Germinal center (tissue), 1 donor: ENCODE results near the gene JPH2.
A peak's percentile ranks its signal among the peaks of the same experiment; 100 is the strongest.

ENCODE experiments used
- DNase-seq: peaks from one replicate; pipeline ENCODE4 v3.0.0; 2012; ENCODE audit warnings: mixed read lengths, low spot score

The JPH2 gene

GRCh38 chr20:44099832-44100231, 87.2 kb downstream of the JPH2 start:
- no peak for DNase-seq

- DNase-seq = no peak
These were observed 88.3 kb downstream of the JPH2 start for GRCh38 chr20:44098657-44099056.

GRCh38 chr20:44098256-44098630, 88.7 kb downstream of the JPH2 start:
- no peak for DNase-seq

- DNase-seq = no peak
These were observed 89.3 kb downstream of the JPH2 start for GRCh38 chr20:44097521-44098255.

GRCh38 chr20:44095831-44096230, 91.2 kb downstream of the JPH2 start:
- DNase-seq = no peak

GRCh38 chr20:44093249-44093582, 93.8 kb downstream of the JPH2 start:
- DNase-seq = no peak

GRCh38 chr20:44092551-44093248, 94.3 kb downstream of the JPH2 start:
- no peak for DNase-seq

GRCh38 chr20:44091026-44091425, 96.0 kb downstream of the JPH2 start:
- no peak for DNase-seq

- DNase-seq = peak; percentile 78
These were observed 96.9 kb downstream of the JPH2 start for GRCh38 chr20:44089987-44090674.

GRCh38 chr20:44087857-44088120, 99.2 kb downstream of the JPH2 start:
- no peak for DNase-seq

GRCh38 chr20:44087051-44087856, 99.7 kb downstream of the JPH2 start:
- no peak for DNase-seq

- DNase-seq = no peak
These were observed 101.2 kb downstream of the JPH2 start for GRCh38 chr20:44085616-44086434.

- no peak for DNase-seq
These were observed 102.1 kb downstream of the JPH2 start for GRCh38 chr20:44084891-44085290.

GRCh38 chr20:44084439-44084838, 102.5 kb downstream of the JPH2 start:
- no peak for DNase-seq

- no peak for DNase-seq
These were observed 103.6 kb downstream of the JPH2 start for GRCh38 chr20:44083220-44083933.

GRCh38 chr20:44081888-44082287, 105.1 kb downstream of the JPH2 start:
- DNase-seq = no peak

- DNase-seq = no peak
These were observed 105.5 kb downstream of the JPH2 start for GRCh38 chr20:44081476-44081875.

GRCh38 chr20:44080646-44081267, 106.2 kb downstream of the JPH2 start:
- peak; percentile 81 for DNase-seq

- no peak for DNase-seq
These were observed 106.9 kb downstream of the JPH2 start for GRCh38 chr20:44080064-44080463.

GRCh38 chr20:44079291-44079690, 107.7 kb downstream of the JPH2 start:
- DNase-seq = no peak

- no peak for DNase-seq
These were observed 111.1 kb downstream of the JPH2 start for GRCh38 chr20:44075950-44076232.
